ENCODE results near the gene GRB2. TPM values are rescaled to one million over a fixed set of nuclear protein-coding genes. Genes with fewer than 3 reads are reported as not detected.

Gene GRB2
- total and polyA plus RNA-seq, 2 of the 8 experiments (the other 6 are each of a cell fraction or from before 2014, with no cell fraction given): 44.2 to 101 TPM

DNA sequence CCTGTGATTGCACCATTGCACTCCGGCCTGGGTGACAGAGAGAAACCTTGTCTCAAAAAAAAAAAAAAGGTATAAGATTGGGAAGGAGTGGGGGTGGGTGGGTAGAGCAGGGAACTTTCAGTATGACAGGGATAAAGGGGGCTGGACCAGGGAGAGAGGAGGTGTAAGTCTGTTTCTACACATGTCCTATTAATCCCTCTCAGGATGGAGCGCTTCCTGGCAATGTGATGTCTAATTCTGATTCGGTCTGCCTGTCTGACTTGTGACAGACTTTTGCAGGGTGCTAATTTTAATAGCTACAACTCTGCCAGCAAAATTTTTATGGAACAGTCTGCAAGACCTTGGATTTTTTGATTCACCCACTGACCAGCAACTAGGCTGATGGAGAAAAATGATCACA, 62.5 kb downstream of the GRB2 start (continued):
- TF ChIP-seq, protein P1, sequence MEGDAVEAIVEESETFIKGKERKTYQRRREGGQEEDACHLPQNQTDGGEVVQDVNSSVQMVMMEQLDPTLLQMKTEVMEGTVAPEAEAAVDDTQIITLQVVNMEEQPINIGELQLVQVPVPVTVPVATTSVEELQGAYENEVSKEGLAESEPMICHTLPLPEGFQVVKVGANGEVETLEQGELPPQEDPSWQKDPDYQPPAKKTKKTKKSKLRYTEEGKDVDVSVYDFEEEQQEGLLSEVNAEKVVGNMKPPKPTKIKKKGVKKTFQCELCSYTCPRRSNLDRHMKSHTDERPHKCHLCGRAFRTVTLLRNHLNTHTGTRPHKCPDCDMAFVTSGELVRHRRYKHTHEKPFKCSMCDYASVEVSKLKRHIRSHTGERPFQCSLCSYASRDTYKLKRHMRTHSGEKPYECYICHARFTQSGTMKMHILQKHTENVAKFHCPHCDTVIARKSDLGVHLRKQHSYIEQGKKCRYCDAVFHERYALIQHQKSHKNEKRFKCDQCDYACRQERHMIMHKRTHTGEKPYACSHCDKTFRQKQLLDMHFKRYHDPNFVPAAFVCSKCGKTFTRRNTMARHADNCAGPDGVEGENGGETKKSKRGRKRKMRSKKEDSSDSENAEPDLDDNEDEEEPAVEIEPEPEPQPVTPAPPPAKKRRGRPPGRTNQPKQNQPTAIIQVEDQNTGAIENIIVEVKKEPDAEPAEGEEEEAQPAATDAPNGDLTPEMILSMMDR (IDR thresholded peaks at IDR 0.05; ENCODE audit: control extremely low read depth in 1 of 3, insufficient read depth in 1 of 3, low read depth in 1 of 3, low read length in 3 of 3): no peak
- no peak for TF ChIP-seq SP4 (IDR thresholded peaks at IDR 0.05; ENCODE audit: low read length)
- no peak for TF ChIP-seq EP300 (IDR thresholded peaks at IDR 0.05; ENCODE audit: borderline replicate concordance in 1 of 2, low read depth in 2 of 2, low read length in 2 of 2)
- no peak for TF ChIP-seq FOSL1 (IDR thresholded peaks at IDR 0.05; ENCODE audit: insufficient read depth, low read depth, low read length)

Measured in H1 (cell line).